OCI-LY3 (cell line): ENCODE measurements around the gene P2RX3.

Experiments used
- EZH2phosphoT487 ChIP-seq: fragments of 200-600 bp; shearing (Covaris generic); IDR thresholded peaks from 2 replicates; pipeline ENCODE4 v1.6.1; 2018; ENCODE audit warnings: antibody characterized with exemption, mixed run types, low read depth
- TF ChIP-seq, protein P1 (sequence below): fragments of 200-600, 300-600 bp; sonication (generic); IDR thresholded peaks from 2 replicates; pipeline ENCODE4 v1.5.1; 2014; ENCODE audit warnings: antibody characterized with exemption, low read length, low read depth

DNA sequence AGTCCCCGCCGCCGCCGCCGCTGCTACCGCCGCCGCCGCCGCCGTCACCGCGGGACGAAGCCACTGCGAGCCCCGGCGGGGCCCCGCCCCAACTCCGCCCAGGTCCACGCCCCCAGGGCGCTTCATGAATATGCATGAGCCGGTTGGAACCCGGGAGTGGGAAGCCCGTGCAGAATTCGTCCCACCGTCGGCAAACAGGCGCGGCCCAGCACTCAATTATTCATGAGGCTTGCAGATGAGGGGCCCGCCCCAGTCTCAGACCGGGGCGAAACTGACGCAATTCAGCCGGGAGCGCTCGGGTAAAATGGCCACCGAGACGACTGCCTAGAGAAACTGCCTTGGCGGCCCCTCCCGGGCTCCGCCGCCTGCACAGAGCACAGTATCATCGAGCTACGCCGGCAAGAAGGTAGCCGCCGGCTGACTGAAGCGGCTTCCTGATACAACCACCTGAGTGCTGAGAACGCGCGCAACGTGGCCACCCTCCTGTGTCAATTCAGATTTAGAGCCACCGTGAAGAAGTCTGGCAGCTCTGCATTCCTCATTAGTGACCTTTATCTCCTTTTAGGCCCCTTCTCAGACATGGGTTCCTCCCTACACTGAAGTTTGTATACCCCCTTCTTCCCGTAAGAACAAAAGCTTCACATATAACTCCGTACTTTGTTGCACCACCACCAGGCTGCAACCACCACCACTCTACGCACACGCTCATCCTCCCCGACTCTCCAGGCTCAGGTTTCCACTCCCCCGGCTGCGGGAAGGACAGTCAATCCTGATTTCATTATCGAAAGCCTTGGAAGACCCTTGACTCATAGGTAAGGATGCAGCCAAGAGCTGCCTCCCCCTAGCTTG lies 13.0 kb upstream of the P2RX3 start, which contains the start of gene TNKS1BP1:
- TF ChIP-seq, protein P1, sequence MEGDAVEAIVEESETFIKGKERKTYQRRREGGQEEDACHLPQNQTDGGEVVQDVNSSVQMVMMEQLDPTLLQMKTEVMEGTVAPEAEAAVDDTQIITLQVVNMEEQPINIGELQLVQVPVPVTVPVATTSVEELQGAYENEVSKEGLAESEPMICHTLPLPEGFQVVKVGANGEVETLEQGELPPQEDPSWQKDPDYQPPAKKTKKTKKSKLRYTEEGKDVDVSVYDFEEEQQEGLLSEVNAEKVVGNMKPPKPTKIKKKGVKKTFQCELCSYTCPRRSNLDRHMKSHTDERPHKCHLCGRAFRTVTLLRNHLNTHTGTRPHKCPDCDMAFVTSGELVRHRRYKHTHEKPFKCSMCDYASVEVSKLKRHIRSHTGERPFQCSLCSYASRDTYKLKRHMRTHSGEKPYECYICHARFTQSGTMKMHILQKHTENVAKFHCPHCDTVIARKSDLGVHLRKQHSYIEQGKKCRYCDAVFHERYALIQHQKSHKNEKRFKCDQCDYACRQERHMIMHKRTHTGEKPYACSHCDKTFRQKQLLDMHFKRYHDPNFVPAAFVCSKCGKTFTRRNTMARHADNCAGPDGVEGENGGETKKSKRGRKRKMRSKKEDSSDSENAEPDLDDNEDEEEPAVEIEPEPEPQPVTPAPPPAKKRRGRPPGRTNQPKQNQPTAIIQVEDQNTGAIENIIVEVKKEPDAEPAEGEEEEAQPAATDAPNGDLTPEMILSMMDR = no peak
- TF ChIP-seq EZH2phosphoT487 = no peak
